GM12864 (cell line): ENCODE data around the gene GPR176.
A peak's percentile ranks its signal among the peaks of the same experiment; 100 is the strongest.

Experiments used
- DNase-seq: peaks from one replicate; pipeline ENCODE4 v3.0.0-alpha.2; 2011; ENCODE audit warnings: low read depth
- H3K4me3 ChIP-seq: 2 replicates; pipeline ENCODE4 v1.5.1; 2011; ENCODE audit warnings: mild to moderate bottlenecking, low read depth, low read length, control low read depth
- CTCF ChIP-seq: IDR thresholded peaks from 2 replicates; pipeline ENCODE4 v1.5.1; 2011; ENCODE audit warnings: low read depth, mild to moderate bottlenecking, moderate library complexity, low read length, control low read depth, inconsistent platforms; ENCODE audit errors: missing control alignments

The GPR176 gene

GRCh38 chr15:39919748-39920509, at the start of gene GPR176:
Gene GPR176 (minus strand): TSS chr15:39920266. CDS start chr15:39920026, 240 bp downstream.
- no peak for DNase-seq
- TF ChIP-seq CTCF = no peak
- peak within 1 kb of the TSS; percentile 63 for H3K4me3 ChIP-seq

GRCh38 chr15:39969002-39969394, 48.9 kb upstream of the GPR176 start:
- no peak for TF ChIP-seq CTCF
- no peak overlapping the region for H3K4me3 ChIP-seq
- no peak for DNase-seq

- H3K4me3 ChIP-seq = no peak overlapping the region
- no peak for TF ChIP-seq CTCF
- DNase-seq = no peak
These were observed 48.4 kb upstream of the GPR176 start for GRCh38 chr15:39968273-39969001.

GRCh38 chr15:39966521-39966920, 46.5 kb upstream of the GPR176 start:
- no peak overlapping the region for H3K4me3 ChIP-seq
- DNase-seq = no peak
- TF ChIP-seq CTCF = no peak

GRCh38 chr15:39963786-39964185, 43.7 kb upstream of the GPR176 start:
- no peak overlapping the region for H3K4me3 ChIP-seq
- DNase-seq = no peak
- TF ChIP-seq CTCF = no peak

GRCh38 chr15:39961051-39961450, 41.0 kb upstream of the GPR176 start:
- DNase-seq = no peak
- no peak for TF ChIP-seq CTCF

More at GRCh38 chr15:39961051-39961450, 41.0 kb upstream of the GPR176 start:
- H3K4me3 ChIP-seq = no peak overlapping the region
